Measurements from ENCODE around the gene NLRP1. TPM values are rescaled to one million over a fixed set of nuclear protein-coding genes. Genes with fewer than 3 reads are reported as not detected.

The NLRP1 gene
- total and polyA plus RNA-seq, 2 donors (not counting 3 experiments of a cell fraction or from before 2014, with no cell fraction given) = 43.8 to 53.9 TPM

- ChIA-PET POLR2A (no interaction called here), CTCF (no interaction called here)
- dilution Hi-C loops (cut with MboI; ENCODE audit: extremely low pct_ligation_motif_present, low sequenced_read_pairs) = no loop called here
These were observed 45.0 kb downstream of the NLRP1 start for GRCh38 chr17:5539286-5539685.

More at GRCh38 chr17:5539286-5539685, 45.0 kb downstream of the NLRP1 start:
- Histone ChIP-seq H3K4me3 (replicated peaks in 1 of 3; ENCODE audit: insufficient read depth in 1 of 3, low read depth in 1 of 3, low read length in 3 of 3) (no peak overlapping the region), H2AFZ (ENCODE audit: low read depth, low read length) (no peak overlapping the region), H3K36me3 (ENCODE audit: control insufficient read depth in 2 of 2, extremely low read depth in 1 of 2, insufficient read depth in 2 of 2, low read length in 2 of 2) (peaks cover 13 to 58% of the 10 kb centered on the region in 2 experiments), H3K9me3 (replicated peaks; ENCODE audit: control insufficient read depth, insufficient read depth, low read length) (no peaks in the 10 kb centered on the region), H3K27me3 (ENCODE audit: control insufficient read depth in 2 of 2, insufficient read depth in 2 of 2, low read length in 2 of 2) (no peaks in the 10 kb centered on the region), H3K79me2 (ENCODE audit: control insufficient read depth, insufficient read depth, low read length) (no peaks in the 10 kb centered on the region), H3K9me1 (replicated peaks; ENCODE audit: control insufficient read depth, extremely low read depth, insufficient read depth, low read length) (no peaks in the 10 kb centered on the region), H3K4me2 (ENCODE audit: insufficient read depth, low read length) (no peak overlapping the region), H3K9ac (replicated peaks; ENCODE audit: extremely low read depth, insufficient read depth, low read length) (no peak overlapping the region), H4K20me1 (replicated peaks; ENCODE audit: control insufficient read depth, extremely low read depth, insufficient read depth, low read length) (no peaks in the 10 kb centered on the region), H3K4me1 (ENCODE audit: control insufficient read depth, extremely low read depth, insufficient read depth, low read length) (peaks cover 1% of the 10 kb centered on the region), H3K27ac (ENCODE audit: insufficient read depth, low read depth, low read length) (no peak overlapping the region)
- FAIRE-seq = no peak
- no peak for DNase-seq (ENCODE audit: low read depth, low spot score)
- TF ChIP-seq EZH2 (IDR thresholded peaks at IDR 0.05; ENCODE audit: borderline replicate concordance, low read depth, low read length, severe bottlenecking) (no peak), POLR2A (IDR thresholded peaks at IDR 0.05; ENCODE audit: low read depth, low read length) (no peak), GATA2 (IDR thresholded peaks at IDR 0.05; ENCODE audit: insufficient read depth, insufficient read length, low read depth, low read length) (no peak), JUN (IDR thresholded peaks at IDR 0.05; ENCODE audit: borderline replicate concordance, insufficient read depth, insufficient read length, low read depth) (no peak), MYC (IDR thresholded peaks at IDR 0.05; ENCODE audit: low read depth, low read length) (no peak), POLR2AphosphoS5 (IDR thresholded peaks at IDR 0.05; ENCODE audit: insufficient read depth, low read depth, low read length) (no peak), FOS (IDR thresholded peaks at IDR 0.05; ENCODE audit: borderline replicate concordance, insufficient read depth, low read length) (no peak)
- TF ChIP-seq, protein P1, sequence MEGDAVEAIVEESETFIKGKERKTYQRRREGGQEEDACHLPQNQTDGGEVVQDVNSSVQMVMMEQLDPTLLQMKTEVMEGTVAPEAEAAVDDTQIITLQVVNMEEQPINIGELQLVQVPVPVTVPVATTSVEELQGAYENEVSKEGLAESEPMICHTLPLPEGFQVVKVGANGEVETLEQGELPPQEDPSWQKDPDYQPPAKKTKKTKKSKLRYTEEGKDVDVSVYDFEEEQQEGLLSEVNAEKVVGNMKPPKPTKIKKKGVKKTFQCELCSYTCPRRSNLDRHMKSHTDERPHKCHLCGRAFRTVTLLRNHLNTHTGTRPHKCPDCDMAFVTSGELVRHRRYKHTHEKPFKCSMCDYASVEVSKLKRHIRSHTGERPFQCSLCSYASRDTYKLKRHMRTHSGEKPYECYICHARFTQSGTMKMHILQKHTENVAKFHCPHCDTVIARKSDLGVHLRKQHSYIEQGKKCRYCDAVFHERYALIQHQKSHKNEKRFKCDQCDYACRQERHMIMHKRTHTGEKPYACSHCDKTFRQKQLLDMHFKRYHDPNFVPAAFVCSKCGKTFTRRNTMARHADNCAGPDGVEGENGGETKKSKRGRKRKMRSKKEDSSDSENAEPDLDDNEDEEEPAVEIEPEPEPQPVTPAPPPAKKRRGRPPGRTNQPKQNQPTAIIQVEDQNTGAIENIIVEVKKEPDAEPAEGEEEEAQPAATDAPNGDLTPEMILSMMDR (IDR thresholded peaks at IDR 0.05; ENCODE audit: extremely low read depth in 1 of 2, insufficient read depth in 1 of 2, low read depth in 1 of 2, low read length in 2 of 2) = no peak
- TF ChIP-seq, protein P2, sequence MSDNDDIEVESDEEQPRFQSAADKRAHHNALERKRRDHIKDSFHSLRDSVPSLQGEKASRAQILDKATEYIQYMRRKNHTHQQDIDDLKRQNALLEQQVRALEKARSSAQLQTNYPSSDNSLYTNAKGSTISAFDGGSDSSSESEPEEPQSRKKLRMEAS (IDR thresholded peaks at IDR 0.05; ENCODE audit: insufficient read depth, insufficient read length) = no peak
- intact Hi-C loops (cut with micrococcal nuclease) = no loop called here
- BruUV-seq (replicated peaks) = no TSS peak

All from endothelial cell of umbilical vein (primary cell).